Endothelial cell of umbilical vein (primary cell): Measurements from ENCODE around the gene LRP2. TPM values are rescaled to one million over a fixed set of nuclear protein-coding genes. Genes with fewer than 3 reads are reported as not detected.

ENCODE experiments used
- BruUV-seq: library from RNA; stranded (reverse); fragments of 400-500 nt; replicated peaks from 2 replicates; lab custom pipeline; 2021; lab: Mats Ljungman, UMichigan
- CTCF ChIA-PET: fragments of 300-600, 350-600 bp; sonication (Branson Sonifier 250); formaldehyde crosslinking; loops from one replicate; lab custom pipeline; 2021; ENCODE audit warnings: antibody characterized with exemption, inconsistent platforms; lab: Charles Lee
- POLR2A ChIA-PET: fragments of 300-600, 350-600 bp; sonication (Branson Sonifier 250); formaldehyde crosslinking; loops from one replicate; lab custom pipeline; 2021; ENCODE audit warnings: antibody characterized with exemption, inconsistent platforms; lab: Charles Lee
- DNase-seq: peaks from one replicate; pipeline ENCODE4 v3.0.0-alpha.2; 2011; ENCODE audit warnings: low read depth, low spot score
- FAIRE-seq: peaks from 2 replicates; lab custom pipeline; 2011; peaks lifted over from hg19 to GRCh38; lab: Jason Lieb, UNC
- H2AFZ ChIP-seq: 2 replicates; pipeline ENCODE4 v1.6.0; 2012; ENCODE audit warnings: low read depth, low read length, control low read depth, inconsistent platforms
- H3K27ac ChIP-seq: 2 replicates; pipeline ENCODE4 v1.5.1; 2011; ENCODE audit warnings: low read depth, mild to moderate bottlenecking, control low read depth, low read length, moderate library complexity; ENCODE audit not compliant: insufficient read depth
- H3K27me3 ChIP-seq, 2 experiments: 2 replicates each; pipeline versions ENCODE4 v1.6.0 to v1.6.1; 2011; ENCODE audit warnings: low read length in 2 of 2, mixed read lengths in 1 of 2; ENCODE audit not compliant: control insufficient read depth in 2 of 2, insufficient read depth in 2 of 2
- H3K36me3 ChIP-seq, 2 experiments: 2 replicates in 1 of 2; 3 replicates in 1 of 2; pipeline ENCODE4 v1.5.1; 2011; ENCODE audit warnings: low read length in 2 of 2, mild to moderate bottlenecking in 1 of 2, moderate library complexity in 1 of 2; ENCODE audit not compliant: control insufficient read depth in 2 of 2, insufficient read depth in 2 of 2; ENCODE audit errors: extremely low read depth in 1 of 2
- H3K4me1 ChIP-seq: 3 replicates; pipeline ENCODE4 v1.5.1; 2011; ENCODE audit warnings: mild to moderate bottlenecking, low read length; ENCODE audit not compliant: control insufficient read depth, insufficient read depth; ENCODE audit errors: extremely low read depth
- H3K4me2 ChIP-seq: 2 replicates; pipeline ENCODE4 v1.6.1; 2011; ENCODE audit warnings: low read length, control low read depth, mixed read lengths; ENCODE audit not compliant: insufficient read depth
- H3K4me3 ChIP-seq, 3 experiments: fragments of 200-600 bp in 1 of 3; sonication (generic), shearing (Covaris generic) in 1 of 3; replicated peaks in 1 of 3; 2 replicates each; pipeline ENCODE4 v1.5.1; 2011 to 2016; ENCODE audit warnings: control low read depth in 3 of 3, low read length in 3 of 3, mild to moderate bottlenecking in 2 of 3, inconsistent platforms in 1 of 3, low read depth in 1 of 3, moderate library complexity in 1 of 3; ENCODE audit not compliant: insufficient read depth in 1 of 3
- H3K79me2 ChIP-seq: 2 replicates; pipeline ENCODE4 v1.6.0; 2012; ENCODE audit warnings: low read length, inconsistent platforms; ENCODE audit not compliant: control insufficient read depth, insufficient read depth
- H3K9ac ChIP-seq: replicated peaks from 2 replicates; pipeline ENCODE3; 2011; ENCODE audit warnings: low read length, control low read depth; ENCODE audit not compliant: insufficient read depth; ENCODE audit errors: extremely low read depth
- H3K9me1 ChIP-seq: replicated peaks from 3 replicates; pipeline ENCODE4 v1.6.0; 2011; ENCODE audit warnings: mild to moderate bottlenecking, low read length; ENCODE audit not compliant: control insufficient read depth, insufficient read depth; ENCODE audit errors: extremely low read depth
- H3K9me3 ChIP-seq: replicated peaks from 2 replicates; pipeline ENCODE4 v1.5.1; 2012; ENCODE audit warnings: low read length, inconsistent platforms; ENCODE audit not compliant: control insufficient read depth, insufficient read depth
- H4K20me1 ChIP-seq: replicated peaks from 2 replicates; pipeline ENCODE3; 2011; ENCODE audit warnings: mild to moderate bottlenecking, low read length; ENCODE audit not compliant: control insufficient read depth, insufficient read depth; ENCODE audit errors: extremely low read depth
- CTCF ChIP-seq, 2 donors: IDR thresholded peaks; 1 replicate in 1 of 2; 2 replicates in 1 of 2; pipeline ENCODE4 v1.5.1; 2011; ENCODE audit warnings: low read length in 2 of 2, mild to moderate bottlenecking in 2 of 2, moderate library complexity in 2 of 2, control low read depth in 1 of 2, inconsistent platforms in 1 of 2, low read depth in 1 of 2; ENCODE audit not compliant: insufficient read depth in 1 of 2; ENCODE audit errors: extremely low read depth in 1 of 2
- EZH2 ChIP-seq: IDR thresholded peaks from 2 replicates; pipeline ENCODE4 v1.6.1; 2012; ENCODE audit warnings: borderline replicate concordance, low read depth, mild to moderate bottlenecking, moderate library complexity, low read length, inconsistent platforms; ENCODE audit not compliant: severe bottlenecking
- FOS ChIP-seq: IDR thresholded peaks from 2 replicates; pipeline ENCODE4 v1.6.1; 2011; ENCODE audit warnings: mild to moderate bottlenecking, low read length, moderate library complexity, borderline replicate concordance; ENCODE audit not compliant: insufficient read depth
- GATA2 ChIP-seq: IDR thresholded peaks from 2 replicates; pipeline ENCODE4 v1.7.0; 2011; ENCODE audit warnings: low read depth, mild to moderate bottlenecking, moderate library complexity, mixed read lengths, low read length; ENCODE audit not compliant: insufficient read length, insufficient read depth
- JUN ChIP-seq: IDR thresholded peaks from 2 replicates; pipeline ENCODE4 v1.6.1; 2011; ENCODE audit warnings: borderline replicate concordance, low read depth; ENCODE audit not compliant: insufficient read length, insufficient read depth
- MAX ChIP-seq: IDR thresholded peaks from 2 replicates; pipeline ENCODE4 v1.6.1; 2011; ENCODE audit not compliant: insufficient read depth, insufficient read length
- MYC ChIP-seq: IDR thresholded peaks from one replicate; pipeline ENCODE4 v1.6.1; 2011; ENCODE audit warnings: mild to moderate bottlenecking, low read depth, low read length
- POLR2A ChIP-seq: IDR thresholded peaks from 2 replicates; pipeline ENCODE4 v1.6.1; 2012; ENCODE audit warnings: low read depth, mild to moderate bottlenecking, control low read depth, low read length
- POLR2AphosphoS5 ChIP-seq: IDR thresholded peaks from 2 replicates; pipeline ENCODE4 v1.6.1; 2012; ENCODE audit warnings: low read depth, mild to moderate bottlenecking, control low read depth, low read length, moderate library complexity; ENCODE audit not compliant: insufficient read depth
- dilution Hi-C: fragments of 300-500 bp; cut with MboI; formaldehyde crosslinking; loops from one replicate; pipeline ENCODE4 v1.15.0; 2019; ENCODE audit warnings: low sequenced_read_pairs; ENCODE audit not compliant: extremely low pct_ligation_motif_present
- intact Hi-C: fragments of 100-400 bp; cut with micrococcal nuclease; formaldehyde crosslinking; loops from one replicate; pipeline ENCODE4 v1.10.0; 2022
- polyA plus RNA-seq, 4 experiments: library from polyadenylated mRNA; depleted of rRNA in 3 of 4; stranded (reverse) in 3 of 4; unstranded in 1 of 4; fragments of >200 nt; gene quantifications; 2 replicates each; pipeline versions ENCODE4 v1.2.1 to v1.2.3, GENCODE V29; 2011 to 2012; ENCODE audit warnings: missing spikeins in 1 of 4
- total RNA-seq: library from RNA; stranded (reverse); gene quantifications from 2 replicates; pipeline ENCODE4 v1.2.3, GENCODE V29; 2021

LRP2 gene
- total and polyA plus RNA-seq, 2 donors (not counting 3 experiments of a cell fraction or from before 2014, with no cell fraction given): not detected

GRCh38 chr2:169178804-169179390 is 183.4 kb downstream of the LRP2 start:
- no peaks in the 10 kb centered on the region for H3K9me3 ChIP-seq
- no peaks in the 10 kb centered on the region for H4K20me1 ChIP-seq
- peaks cover 4 to 5% of the 10 kb centered on the region in 2 experiments for H3K27me3 ChIP-seq
- BruUV-seq: no TSS peak
- H3K9ac ChIP-seq: no peak overlapping the region
- H3K36me3 ChIP-seq: no peaks in the 10 kb centered on the region
- no peak overlapping the region for H3K4me3 ChIP-seq
- POLR2A ChIA-PET: no interaction called here
- FAIRE-seq: no peak
- CTCF ChIA-PET: no interaction called here
- TF ChIP-seq MYC (no peak), EZH2 (no peak), POLR2AphosphoS5 (no peak), GATA2 (no peak), CTCF (IDR thresholded peaks at IDR 0.05; ENCODE audit: extremely low read depth in 1 of 2, insufficient read depth in 1 of 2, low read depth in 1 of 2, low read length in 2 of 2) (no peak), JUN (no peak), MAX (no peak), POLR2A (no peak), FOS (no peak)
- H3K27ac ChIP-seq: no peak overlapping the region
- intact Hi-C loops (no loop called here), dilution Hi-C loops (no loop called here)
- no peak overlapping the region for H2AFZ ChIP-seq
- no peak for DNase-seq
- peaks cover 7% of the 10 kb centered on the region for H3K4me1 ChIP-seq
- no peaks in the 10 kb centered on the region for H3K9me1 ChIP-seq
- H3K4me2 ChIP-seq: no peak overlapping the region
- no peaks in the 10 kb centered on the region for H3K79me2 ChIP-seq
